Lower lobe of right lung (tissue), 2 donors: ENCODE data around the gene PRICKLE3. TPM values are rescaled to one million over a fixed set of nuclear protein-coding genes. Genes with fewer than 3 reads are reported as not detected.

Source experiments
- ATAC-seq, 2 donors: fragments of 200-7000 bp; cut with Tn5 transposase; one replicate each; pipeline ENCODE4 v1.9.1; 2020 to 2022; ENCODE audit warnings: mild to moderate bottlenecking in 2 of 2, moderate library complexity in 2 of 2
- DNase-seq: peaks from one replicate; pipeline ENCODE4 v3.0.0-alpha.2; 2020
- H3K27ac ChIP-seq: fragments of 200-600 bp; one replicate; pipeline ENCODE4 v1.8.0; 2022
- H3K27me3 ChIP-seq: fragments of 200-600 bp; one replicate; pipeline ENCODE4 v1.8.0; 2022; ENCODE audit warnings: low read depth
- H3K36me3 ChIP-seq: fragments of 200-600 bp; one replicate; pipeline ENCODE4 v1.8.0; 2022; ENCODE audit warnings: mild to moderate bottlenecking
- H3K4me1 ChIP-seq: fragments of 200-600 bp; one replicate; pipeline ENCODE4 v1.8.0; 2022
- H3K4me3 ChIP-seq: fragments of 200-600 bp; one replicate; pipeline ENCODE4 v1.8.0; 2022; ENCODE audit warnings: mild to moderate bottlenecking
- H3K9me3 ChIP-seq: fragments of 200-600 bp; one replicate; pipeline ENCODE4 v1.8.0; 2022
- CTCF ChIP-seq: fragments of 200-600 bp; IDR thresholded peaks from one replicate; pipeline ENCODE4 v1.8.0; 2022; ENCODE audit warnings: antibody characterized with exemption, mild to moderate bottlenecking
- intact Hi-C: fragments of 100-400 bp; cut with DNase I; formaldehyde crosslinking; loops from one replicate; pipeline ENCODE4 v1.11.0; 2022
- total RNA-seq: library from RNA; stranded (reverse); fragmentation: NEBNext Ultra II Directional; extraction: Animal tissue kit (Norgen Biotek cat#: 25700); gene quantifications from one replicate; pipeline ENCODE4 v1.2.1, GENCODE V29; 2021
- donor health status: DM: no; HTN: yes; CAD: no; lungs with severe emphysema.

Gene PRICKLE3
- total RNA-seq, 1 donor from 2014 or later, result 13.1 TPM

- DNase-seq, result peak; percentile 91
- H3K4me3 ChIP-seq, result peak within 1 kb of the TSS; percentile 44
- H3K27ac ChIP-seq, result peak within 1 kb of the TSS; percentile 53
- no peaks in the 10 kb centered on the region for H3K36me3 ChIP-seq
- intact Hi-C loops, result no loop called here
- ATAC-seq, result peak; percentile 90 to 99
- TF ChIP-seq CTCF, result no peak
- no peaks in the 10 kb centered on the region for H3K27me3 ChIP-seq
- no peaks in the 10 kb centered on the region for H3K9me3 ChIP-seq
- H3K4me1 ChIP-seq, result no peaks in the 10 kb centered on the region
Measured at GRCh38 chrX:49199906-49200771, 14.0 kb upstream of the PRICKLE3 start, which contains the start of gene SYP. TSS of gene SYP (minus strand) at chrX:49200193. CDS start at chrX:49200186, 7 bp downstream.

- Histone ChIP-seq H3K4me1 (no peaks in the 10 kb centered on the region), H3K36me3 (no peaks in the 10 kb centered on the region), H3K9me3 (no peaks in the 10 kb centered on the region), H3K4me3 (no peak overlapping the region), H3K27ac (no peak overlapping the region), H3K27me3 (no peaks in the 10 kb centered on the region)
- DNase-seq (no peak), ATAC-seq (no peak)
- no peak for TF ChIP-seq CTCF
- intact Hi-C loops, result no loop called here
Measured at GRCh38 chrX:49199315-49199595, 13.1 kb upstream of the PRICKLE3 start.

GRCh38 chrX:49198540-49199314 is 12.6 kb upstream of the PRICKLE3 start:
- H3K4me3 ChIP-seq, result no peak overlapping the region

GRCh38 chrX:49197543-49198087 is 11.4 kb upstream of the PRICKLE3 start:
- DNase-seq, result no peak
- no peak for ATAC-seq

More at GRCh38 chrX:49198540-49199314, 12.6 kb upstream of the PRICKLE3 start:
- Histone ChIP-seq H3K36me3 (no peaks in the 10 kb centered on the region), H3K27me3 (no peaks in the 10 kb centered on the region), H3K9me3 (no peaks in the 10 kb centered on the region), H3K4me1 (no peaks in the 10 kb centered on the region), H3K27ac (no peak overlapping the region)
- DNase-seq (no peak), ATAC-seq (no peak)
- TF ChIP-seq CTCF, result no peak
- intact Hi-C loops, result no loop called here

More at GRCh38 chrX:49197543-49198087, 11.4 kb upstream of the PRICKLE3 start:
- Histone ChIP-seq H3K4me3 (no peak overlapping the region), H3K36me3 (no peaks in the 10 kb centered on the region), H3K27me3 (no peaks in the 10 kb centered on the region), H3K4me1 (no peaks in the 10 kb centered on the region), H3K27ac (no peak overlapping the region), H3K9me3 (no peaks in the 10 kb centered on the region)
- intact Hi-C loops, result no loop called here
- no peak for TF ChIP-seq CTCF
